NCI-H1105 treated with DMSO at 0.1 percent for 48 hours (cell line): ENCODE data around the gene RNF31.

Source experiments
- DNase-seq: peaks from one replicate; lab custom pipeline; 2025; lab: John Stamatoyannopoulos, UW

Gene RNF31

GRCh38 chr14:24116128-24116814 is 31.0 kb upstream of the RNF31 start:
- no peak for DNase-seq

GRCh38 chr14:24117179-24117578 is 30.1 kb upstream of the RNF31 start:
- no peak for DNase-seq

GRCh38 chr14:24119691-24120090 is 27.6 kb upstream of the RNF31 start:
- DNase-seq = no peak

- DNase-seq = no peak
These were observed 26.1 kb upstream of the RNF31 start for GRCh38 chr14:24121210-24121609.

DNA sequence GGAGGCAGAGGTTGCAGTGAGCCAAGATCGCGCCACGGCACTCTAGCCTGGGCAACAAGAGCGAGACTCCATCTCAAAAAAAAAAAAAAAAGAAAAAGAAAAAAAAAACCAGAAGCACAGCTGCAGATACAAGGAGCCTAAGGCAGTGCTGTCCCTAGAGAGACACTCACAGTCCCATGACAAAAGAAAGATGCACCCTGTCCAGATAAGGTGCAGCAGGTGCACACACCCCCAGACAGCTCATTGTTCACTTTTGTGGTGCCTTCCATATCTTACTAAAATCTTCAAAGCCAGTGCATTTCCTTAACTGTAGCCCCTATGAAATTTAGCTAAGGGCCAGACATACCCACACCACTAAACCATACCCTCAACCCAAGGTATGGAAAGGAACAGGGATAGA is 24.9 kb upstream of the RNF31 start:
- DNase-seq = no peak

- no peak for DNase-seq
These were observed 24.4 kb upstream of the RNF31 start for GRCh38 chr14:24122898-24123297.

DNA sequence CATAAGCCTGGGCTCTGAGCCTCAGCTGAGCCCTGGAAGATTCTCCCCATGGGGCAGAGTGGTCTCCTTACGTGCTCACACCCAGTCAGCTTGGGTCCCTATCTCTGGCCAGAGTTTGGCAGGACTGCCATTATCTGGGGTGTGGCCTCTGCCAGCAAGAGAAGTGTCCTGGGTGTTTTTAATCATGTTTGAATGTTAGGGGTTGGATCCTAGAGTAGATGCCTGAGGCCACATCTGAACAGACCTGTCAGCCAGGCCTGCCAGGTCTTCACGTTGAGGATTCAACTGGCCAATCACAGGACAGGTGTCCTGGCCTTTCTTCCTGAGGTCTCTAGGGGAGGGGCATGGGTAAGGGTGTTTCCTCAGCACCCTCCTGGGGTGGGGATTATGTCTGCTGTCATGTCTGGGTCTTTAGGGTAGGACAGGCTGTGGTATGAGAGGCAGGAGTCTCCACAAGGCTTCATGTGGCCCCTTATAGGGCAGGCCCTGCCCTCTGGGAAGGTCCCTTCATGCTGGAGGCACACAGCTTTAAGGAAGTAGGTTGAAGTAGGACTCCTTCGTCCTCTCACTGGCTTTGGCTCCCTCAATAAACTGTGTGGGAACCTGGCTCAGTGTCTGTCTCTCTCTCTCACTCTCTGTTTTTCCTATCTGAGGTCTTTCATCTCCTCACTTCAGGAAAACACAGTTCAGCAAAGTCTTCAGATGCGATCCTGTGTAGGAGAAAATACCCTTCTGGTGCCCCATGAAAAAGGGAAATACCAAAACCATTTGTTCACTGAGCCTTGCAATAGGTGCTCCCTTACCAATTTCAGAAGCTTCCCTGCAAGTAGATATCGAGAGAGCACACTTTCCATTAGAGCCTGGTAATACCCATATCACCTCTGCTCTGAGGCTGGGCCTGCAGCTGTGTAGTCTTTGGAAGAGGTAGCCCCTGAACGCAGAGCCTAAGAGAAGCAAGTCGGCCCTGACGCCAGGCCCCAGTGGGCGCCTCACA is 23.6 kb upstream of the RNF31 start:
- DNase-seq = no peak

DNA sequence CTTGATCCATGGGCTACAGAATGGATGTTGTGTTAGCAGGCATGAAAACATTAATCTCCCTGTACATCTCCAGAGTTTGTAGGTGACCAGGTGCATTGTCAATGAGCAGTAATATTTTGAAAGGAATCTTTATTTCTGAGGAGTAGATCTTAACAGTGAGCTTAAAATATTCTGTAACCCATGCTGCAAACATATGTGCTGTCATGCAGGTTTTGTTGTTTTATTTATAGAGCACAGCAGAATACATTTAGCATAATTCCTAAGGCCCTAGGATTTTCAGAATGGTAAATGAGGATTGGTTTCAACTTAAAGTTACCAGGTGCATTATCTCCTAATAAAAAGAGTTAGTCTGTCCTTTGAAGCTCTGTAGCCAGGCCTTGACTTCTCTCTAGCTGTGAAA is 20.4 kb upstream of the RNF31 start:
- DNase-seq = no peak

- DNase-seq = no peak
These were observed 19.6 kb upstream of the RNF31 start for GRCh38 chr14:24127673-24128072.

- DNase-seq = no peak
These were observed 17.8 kb upstream of the RNF31 start for GRCh38 chr14:24129410-24129998.

DNA sequence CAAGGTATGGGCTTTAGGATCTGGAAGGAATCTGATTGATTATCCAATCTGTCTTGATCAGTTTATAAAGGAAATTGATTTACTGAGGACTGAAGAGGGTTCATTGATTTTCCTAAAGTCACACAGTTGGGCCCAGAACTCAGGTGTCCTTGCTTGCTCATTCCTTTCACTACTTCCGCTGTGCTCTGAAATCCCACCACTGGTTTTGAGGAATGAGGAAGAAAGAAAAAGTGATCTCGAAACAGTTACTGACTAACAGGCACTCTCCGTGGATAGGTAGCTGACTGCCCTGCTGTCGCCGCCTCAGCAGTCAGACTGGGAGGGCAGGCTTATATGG is 16.9 kb upstream of the RNF31 start, which contains the start of gene FITM1:
FITM1 (plus strand) TSS at position 280 of the 337 bp plus-strand sequence. CDS start 905 bp downstream, outside the sequence.
- DNase-seq = no peak

- no peak for DNase-seq
These were observed 16.4 kb upstream of the RNF31 start for GRCh38 chr14:24130717-24131548.

GRCh38 chr14:24131549-24131966 is 15.7 kb upstream of the RNF31 start:
- DNase-seq = no peak

GRCh38 chr14:24132061-24132685 is 15.1 kb upstream of the RNF31 start:
- peak; percentile 66 for DNase-seq

DNA sequence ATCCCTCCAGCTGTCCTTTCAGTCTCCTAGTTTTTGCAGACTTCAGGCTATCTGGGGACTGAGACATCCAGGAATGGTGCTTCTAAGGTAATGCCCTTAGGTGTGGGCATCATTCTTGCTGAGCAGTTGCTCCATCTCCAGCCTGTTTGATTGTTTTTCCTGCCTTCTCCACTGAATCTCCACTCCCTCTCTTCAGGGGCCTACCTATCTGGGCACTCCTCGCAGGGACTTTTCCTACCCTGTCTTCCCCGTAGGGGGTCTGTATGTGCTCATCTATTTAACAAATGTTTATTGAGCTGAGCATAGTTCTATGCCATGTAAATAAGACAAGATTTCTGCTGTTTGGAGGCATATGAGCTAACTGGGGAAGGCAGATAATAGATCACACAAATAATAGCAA is 14.3 kb upstream of the RNF31 start:
- DNase-seq = no peak

DNA sequence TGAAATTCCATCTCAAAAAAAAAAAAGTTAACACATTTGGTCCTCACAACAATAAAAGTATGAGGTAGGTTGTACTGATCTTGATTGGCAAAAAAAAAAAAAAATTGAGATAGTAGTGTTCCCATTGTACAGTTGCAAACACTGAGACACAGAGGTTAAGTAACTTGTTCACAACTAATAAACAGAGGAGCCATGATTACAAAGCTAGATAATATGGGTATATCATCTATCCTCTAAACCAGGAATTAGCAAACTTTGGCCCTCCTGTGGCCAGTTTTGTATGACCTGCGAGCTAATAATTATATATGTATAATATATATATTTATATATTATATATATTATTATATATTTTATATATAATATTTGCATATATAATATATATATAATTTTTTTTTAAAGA is 13.6 kb upstream of the RNF31 start:
- no peak for DNase-seq

- DNase-seq = no peak
These were observed 11.8 kb upstream of the RNF31 start for GRCh38 chr14:24135584-24135833.

- DNase-seq = peak; percentile 92
These were observed 11.2 kb upstream of the RNF31 start, which contains the start of gene PSME1 for GRCh38 chr14:24135834-24136683. Gene PSME1 (plus strand): TSS chr14:24136194. CDS start chr14:24136263, 69 bp downstream.

- DNase-seq = no peak
These were observed 10.4 kb upstream of the RNF31 start for GRCh38 chr14:24136684-24137528.
